Measurements from ENCODE around the gene HBG2.
"Not testable (repeated sequence)": the region's sequence is repeated elsewhere in the genome, so short reads cannot be mapped to it uniquely, and the experiment has no call there.

HBG2 gene

GRCh38 chr11:5266609-5267008 lies 12.0 kb upstream of the HBG2 start:
- no peak for DNase-seq (ENCODE audit: low read depth in 1 of 2, low spot score in 1 of 2)
- no peaks in the 10 kb centered on the region for H3K27me3 ChIP-seq (ENCODE audit: insufficient read depth, poor library complexity, severe bottlenecking)
- H3K27ac ChIP-seq (replicated peaks): no peak overlapping the region
- TF ChIP-seq GABPA (IDR thresholded peaks at IDR 0.05; ENCODE audit: low read depth): no peak
- TF ChIP-seq, protein P1, sequence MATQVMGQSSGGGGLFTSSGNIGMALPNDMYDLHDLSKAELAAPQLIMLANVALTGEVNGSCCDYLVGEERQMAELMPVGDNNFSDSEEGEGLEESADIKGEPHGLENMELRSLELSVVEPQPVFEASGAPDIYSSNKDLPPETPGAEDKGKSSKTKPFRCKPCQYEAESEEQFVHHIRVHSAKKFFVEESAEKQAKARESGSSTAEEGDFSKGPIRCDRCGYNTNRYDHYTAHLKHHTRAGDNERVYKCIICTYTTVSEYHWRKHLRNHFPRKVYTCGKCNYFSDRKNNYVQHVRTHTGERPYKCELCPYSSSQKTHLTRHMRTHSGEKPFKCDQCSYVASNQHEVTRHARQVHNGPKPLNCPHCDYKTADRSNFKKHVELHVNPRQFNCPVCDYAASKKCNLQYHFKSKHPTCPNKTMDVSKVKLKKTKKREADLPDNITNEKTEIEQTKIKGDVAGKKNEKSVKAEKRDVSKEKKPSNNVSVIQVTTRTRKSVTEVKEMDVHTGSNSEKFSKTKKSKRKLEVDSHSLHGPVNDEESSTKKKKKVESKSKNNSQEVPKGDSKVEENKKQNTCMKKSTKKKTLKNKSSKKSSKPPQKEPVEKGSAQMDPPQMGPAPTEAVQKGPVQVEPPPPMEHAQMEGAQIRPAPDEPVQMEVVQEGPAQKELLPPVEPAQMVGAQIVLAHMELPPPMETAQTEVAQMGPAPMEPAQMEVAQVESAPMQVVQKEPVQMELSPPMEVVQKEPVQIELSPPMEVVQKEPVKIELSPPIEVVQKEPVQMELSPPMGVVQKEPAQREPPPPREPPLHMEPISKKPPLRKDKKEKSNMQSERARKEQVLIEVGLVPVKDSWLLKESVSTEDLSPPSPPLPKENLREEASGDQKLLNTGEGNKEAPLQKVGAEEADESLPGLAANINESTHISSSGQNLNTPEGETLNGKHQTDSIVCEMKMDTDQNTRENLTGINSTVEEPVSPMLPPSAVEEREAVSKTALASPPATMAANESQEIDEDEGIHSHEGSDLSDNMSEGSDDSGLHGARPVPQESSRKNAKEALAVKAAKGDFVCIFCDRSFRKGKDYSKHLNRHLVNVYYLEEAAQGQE (IDR thresholded peaks at IDR 0.05; ENCODE audit: insufficient replicate concordance, low read depth): no peak
- TF ChIP-seq, protein P2, sequence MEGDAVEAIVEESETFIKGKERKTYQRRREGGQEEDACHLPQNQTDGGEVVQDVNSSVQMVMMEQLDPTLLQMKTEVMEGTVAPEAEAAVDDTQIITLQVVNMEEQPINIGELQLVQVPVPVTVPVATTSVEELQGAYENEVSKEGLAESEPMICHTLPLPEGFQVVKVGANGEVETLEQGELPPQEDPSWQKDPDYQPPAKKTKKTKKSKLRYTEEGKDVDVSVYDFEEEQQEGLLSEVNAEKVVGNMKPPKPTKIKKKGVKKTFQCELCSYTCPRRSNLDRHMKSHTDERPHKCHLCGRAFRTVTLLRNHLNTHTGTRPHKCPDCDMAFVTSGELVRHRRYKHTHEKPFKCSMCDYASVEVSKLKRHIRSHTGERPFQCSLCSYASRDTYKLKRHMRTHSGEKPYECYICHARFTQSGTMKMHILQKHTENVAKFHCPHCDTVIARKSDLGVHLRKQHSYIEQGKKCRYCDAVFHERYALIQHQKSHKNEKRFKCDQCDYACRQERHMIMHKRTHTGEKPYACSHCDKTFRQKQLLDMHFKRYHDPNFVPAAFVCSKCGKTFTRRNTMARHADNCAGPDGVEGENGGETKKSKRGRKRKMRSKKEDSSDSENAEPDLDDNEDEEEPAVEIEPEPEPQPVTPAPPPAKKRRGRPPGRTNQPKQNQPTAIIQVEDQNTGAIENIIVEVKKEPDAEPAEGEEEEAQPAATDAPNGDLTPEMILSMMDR (IDR thresholded peaks at IDR 0.05; ENCODE audit: insufficient read depth, low read length): no peak
- no peak for TF ChIP-seq SPI1 (IDR thresholded peaks at IDR 0.05; ENCODE audit: borderline replicate concordance, low read depth)
- no peak overlapping the region for H3K4me3 ChIP-seq (replicated peaks; ENCODE audit: insufficient read depth, low read length)

DNA sequence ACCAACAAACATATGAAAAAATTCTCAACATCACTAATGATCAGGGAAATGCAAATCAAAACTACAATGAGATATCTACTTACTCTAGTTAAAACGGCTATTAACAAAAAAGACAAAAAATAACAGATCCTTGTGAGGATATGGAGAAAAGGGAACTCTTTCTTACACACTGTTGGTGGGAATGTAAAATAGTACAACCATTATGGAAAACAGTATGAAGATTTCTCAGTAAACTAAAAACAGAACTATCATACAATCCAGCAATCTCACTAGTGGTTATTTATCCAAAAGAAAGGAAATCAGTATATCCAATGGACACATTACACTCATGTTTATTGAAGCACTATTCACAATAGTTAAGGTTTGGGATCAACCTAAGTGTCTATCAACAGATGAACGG lies 11.3 kb upstream of the HBG2 start:
- H3K27me3 ChIP-seq (ENCODE audit: insufficient read depth, poor library complexity, severe bottlenecking): no peaks in the 10 kb centered on the region
- no peak overlapping the region for H3K27ac ChIP-seq (replicated peaks)
- no peak for DNase-seq (ENCODE audit: low read depth in 1 of 2, low spot score in 1 of 2)
- TF ChIP-seq SPI1 (IDR thresholded peaks at IDR 0.05; ENCODE audit: borderline replicate concordance, low read depth): no peak
- no peak for TF ChIP-seq POLR2AphosphoS5 (IDR thresholded peaks at IDR 0.05; ENCODE audit: low read depth)
- no peak for TF ChIP-seq GABPA (IDR thresholded peaks at IDR 0.05; ENCODE audit: low read depth)
- TF ChIP-seq, protein P2 (IDR thresholded peaks at IDR 0.05; ENCODE audit: insufficient read depth, low read length): no peak
- TF ChIP-seq, protein P1 (IDR thresholded peaks at IDR 0.05; ENCODE audit: insufficient replicate concordance, low read depth): no peak
- H3K4me3 ChIP-seq (replicated peaks; ENCODE audit: insufficient read depth, low read length): no peak overlapping the region

DNA sequence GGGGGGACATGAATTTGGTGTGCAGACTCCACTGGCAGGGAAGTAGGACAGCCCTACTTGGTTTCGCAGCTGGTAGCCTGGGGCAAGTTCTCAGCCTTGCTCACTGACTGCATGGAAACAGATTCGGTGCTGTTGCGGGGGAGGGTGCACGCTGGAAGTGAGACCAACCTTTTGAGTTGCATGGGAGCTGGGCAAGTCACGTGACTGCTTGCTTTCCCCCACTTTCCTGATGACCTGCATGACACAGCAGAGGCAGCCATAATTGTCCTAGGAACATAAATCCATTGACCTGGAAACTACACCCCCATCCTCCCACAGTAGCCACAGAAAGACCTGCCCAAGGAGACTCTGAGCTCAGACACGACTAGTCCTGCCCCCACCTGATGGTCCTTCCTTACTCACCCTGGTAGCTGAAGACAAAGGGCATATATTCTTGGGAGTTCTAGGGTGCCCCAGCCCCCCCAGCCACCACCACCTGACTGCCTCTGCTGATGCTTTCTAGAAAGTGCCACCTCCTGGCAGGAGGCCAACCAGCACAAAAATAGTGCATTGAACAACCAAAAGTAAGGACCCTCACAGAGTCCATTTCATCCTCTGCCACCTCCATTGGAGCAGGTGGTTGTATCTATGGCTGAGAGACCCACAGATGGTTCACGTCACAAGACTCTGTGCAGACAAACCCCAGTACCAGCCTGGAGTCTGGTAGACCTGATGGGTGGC lies 4.1 kb upstream of the HBG2 start:
- no peak overlapping the region for H3K27ac ChIP-seq (replicated peaks)
- DNase-seq (ENCODE audit: low read depth in 1 of 2, low spot score in 1 of 2): no peak
- no peaks in the 10 kb centered on the region for H3K27me3 ChIP-seq (ENCODE audit: insufficient read depth, poor library complexity, severe bottlenecking)
- H3K4me3 ChIP-seq (replicated peaks; ENCODE audit: insufficient read depth, low read length): no peak overlapping the region
- TF ChIP-seq GABPA (IDR thresholded peaks at IDR 0.05; ENCODE audit: low read depth): no peak

DNA sequence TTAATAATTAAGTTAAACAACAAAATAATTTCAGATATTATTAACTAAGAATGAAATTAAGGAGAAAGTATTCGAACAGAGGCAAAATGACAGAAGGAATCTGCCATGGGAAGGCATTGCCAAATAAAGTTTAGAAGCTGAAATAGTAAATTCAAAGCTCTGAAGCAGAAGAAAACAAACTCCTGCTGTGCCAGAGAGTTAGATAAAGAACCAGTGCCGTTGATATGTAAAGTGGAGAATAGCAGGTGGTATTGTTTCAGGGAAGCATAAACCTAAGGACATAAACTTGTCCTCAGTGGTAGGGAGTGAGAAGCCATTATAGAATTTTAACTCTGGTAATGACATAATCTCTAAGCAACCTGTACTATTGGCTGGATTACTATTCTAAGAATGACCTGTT lies 2.7 kb upstream of the HBG2 start:
- H3K27me3 ChIP-seq (ENCODE audit: insufficient read depth, poor library complexity, severe bottlenecking): no peaks in the 10 kb centered on the region
- no peak for DNase-seq (ENCODE audit: low read depth in 1 of 2, low spot score in 1 of 2)
- no peak overlapping the region for H3K27ac ChIP-seq (replicated peaks)
- no peak overlapping the region for H3K4me3 ChIP-seq (replicated peaks; ENCODE audit: insufficient read depth, low read length)
- TF ChIP-seq, protein P2 (IDR thresholded peaks at IDR 0.05; ENCODE audit: insufficient read depth, low read length): no peak
- TF ChIP-seq, protein P1 (IDR thresholded peaks at IDR 0.05; ENCODE audit: insufficient replicate concordance, low read depth): no peak
- TF ChIP-seq SPI1 (IDR thresholded peaks at IDR 0.05; ENCODE audit: borderline replicate concordance, low read depth) (no peak), POLR2AphosphoS5 (IDR thresholded peaks at IDR 0.05; ENCODE audit: low read depth) (no peak)

DNA sequence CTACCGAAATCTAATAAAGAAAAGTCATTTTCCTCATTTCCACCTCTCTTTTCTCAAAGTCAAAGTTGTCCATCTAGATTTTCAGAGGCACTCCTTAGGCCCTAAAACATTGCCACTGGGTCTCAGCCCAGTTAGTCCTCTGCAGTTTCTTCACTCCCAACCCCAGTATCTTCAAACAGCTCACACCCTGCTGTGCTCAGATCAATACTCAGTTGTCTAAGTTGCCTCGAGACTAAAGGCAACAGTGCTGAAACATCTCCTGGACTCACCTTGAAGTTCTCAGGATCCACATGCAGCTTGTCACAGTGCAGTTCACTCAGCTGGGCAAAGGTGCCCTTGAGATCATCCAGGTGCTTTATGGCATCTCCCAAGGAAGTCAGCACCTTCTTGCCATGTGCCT lies 558 bp downstream of the HBG2 start:
- not testable (repeated sequence) for H3K27ac ChIP-seq (replicated peaks); DNase-seq (ENCODE audit: low read depth in 1 of 2, low spot score in 1 of 2); H3K27me3 ChIP-seq (ENCODE audit: insufficient read depth, poor library complexity, severe bottlenecking); H3K4me3 ChIP-seq (replicated peaks; ENCODE audit: insufficient read depth, low read length)

- not testable (repeated sequence) for H3K27ac ChIP-seq (replicated peaks); DNase-seq (ENCODE audit: low read depth in 1 of 2, low spot score in 1 of 2); H3K27me3 ChIP-seq (ENCODE audit: insufficient read depth, poor library complexity, severe bottlenecking); H3K4me3 ChIP-seq (replicated peaks; ENCODE audit: insufficient read depth, low read length)
Measured at GRCh38 chr11:5253440-5253839, 1.1 kb downstream of the HBG2 start.
